IMR-90 (cell line): ENCODE data around the gene ACRBP. TPM values are rescaled to one million over a fixed set of nuclear protein-coding genes. Genes with fewer than 3 reads are reported as not detected.

ENCODE experiments used
- ATAC-seq: fragments of 200-7000 bp; cut with Tn5 transposase; 2 replicates; pipeline ENCODE4 v1.9.1; 2020; ENCODE audit warnings: low read depth, mild to moderate bottlenecking, moderate library complexity
- BruUV-seq: library from RNA; stranded (reverse); fragments of 400-500 nt; replicated peaks from 2 replicates; lab custom pipeline; 2021; lab: Mats Ljungman, UMichigan
- CTCF ChIA-PET: fragments of 300-600 bp; formaldehyde crosslinking; extraction: SDS; loops from one replicate; lab custom pipeline; 2021; ENCODE audit warnings: antibody characterized with exemption; lab: Yijun Ruan, JAX
- POLR2A ChIA-PET: fragments of 300-600 bp; sonication (Branson Sonifier 250); formaldehyde crosslinking; loops from one replicate; lab custom pipeline; 2022; ENCODE audit warnings: antibody characterized with exemption; ENCODE audit not compliant: unreplicated experiment; lab: Charles Lee
- DNase-seq: peaks from one replicate; pipeline ENCODE4 v3.0.0; 2013
- H2AFZ ChIP-seq: replicated peaks from 2 replicates; pipeline ENCODE3; 2013; ENCODE audit warnings: low read length, mild to moderate bottlenecking; ENCODE audit not compliant: poor library complexity
- H2AK5ac ChIP-seq: 2 replicates; pipeline ENCODE4 v1.6.1; 2013; ENCODE audit warnings: low read depth, low read length, inconsistent platforms
- H2AK9ac ChIP-seq: replicated peaks from 2 replicates; pipeline ENCODE3; 2013; ENCODE audit warnings: mild to moderate bottlenecking, low read depth, low read length, moderate library complexity; ENCODE audit not compliant: poor library complexity
- H2BK120ac ChIP-seq: 2 replicates; pipeline ENCODE4 v1.6.1; 2013; ENCODE audit warnings: low read depth, low read length, inconsistent platforms
- H2BK15ac ChIP-seq: 3 replicates; pipeline ENCODE4 v1.6.1; 2013; ENCODE audit warnings: low read depth, low read length, inconsistent platforms
- H2BK20ac ChIP-seq: 2 replicates; pipeline ENCODE4 v1.6.1; 2013; ENCODE audit warnings: low read depth, mild to moderate bottlenecking, inconsistent platforms, low read length, moderate library complexity
- H2BK5ac ChIP-seq: 2 replicates; pipeline ENCODE4 v1.6.1; 2013; ENCODE audit warnings: mild to moderate bottlenecking, low read depth, low read length, inconsistent platforms; ENCODE audit not compliant: poor library complexity, severe bottlenecking
- H3K14ac ChIP-seq: replicated peaks from 2 replicates; pipeline ENCODE4 v1.6.1; 2013; ENCODE audit warnings: low read depth, low read length, inconsistent platforms
- H3K18ac ChIP-seq: 2 replicates; pipeline ENCODE4 v1.6.1; 2013; ENCODE audit warnings: low read depth, low read length, control low read depth
- H3K23ac ChIP-seq: 2 replicates; pipeline ENCODE4 v1.6.1; 2013; ENCODE audit warnings: low read depth, low read length, inconsistent platforms
- H3K27ac ChIP-seq: 2 replicates; pipeline ENCODE4 v1.5.1; 2013; ENCODE audit warnings: mild to moderate bottlenecking, control low read depth, low read length; ENCODE audit not compliant: insufficient read depth
- H3K27me3 ChIP-seq: 2 replicates; pipeline ENCODE4 v1.6.1; 2013; ENCODE audit warnings: low read length; ENCODE audit not compliant: control insufficient read depth, insufficient read depth
- H3K36me3 ChIP-seq: 2 replicates; pipeline ENCODE4 v1.6.1; 2013; ENCODE audit warnings: low read length, mixed read lengths; ENCODE audit not compliant: control insufficient read depth, insufficient read depth
- H3K4ac ChIP-seq: 2 replicates; pipeline ENCODE4 v1.6.1; 2013; ENCODE audit warnings: low read depth, low read length, inconsistent platforms
- H3K4me1 ChIP-seq: 2 replicates; pipeline ENCODE4 v1.6.1; 2013; ENCODE audit warnings: low read length, mixed read lengths; ENCODE audit not compliant: control insufficient read depth, insufficient read depth
- H3K4me2 ChIP-seq: 2 replicates; pipeline ENCODE4 v1.6.1; 2013; ENCODE audit warnings: low read depth, mild to moderate bottlenecking, control low read depth, low read length, moderate library complexity
- H3K4me3 ChIP-seq: 2 replicates; pipeline ENCODE4 v1.5.1; 2013; ENCODE audit warnings: low read depth, mild to moderate bottlenecking, control low read depth, low read length, moderate library complexity; ENCODE audit not compliant: insufficient read depth
- H3K56ac ChIP-seq: 2 replicates; pipeline ENCODE4 v1.6.1; 2013; ENCODE audit warnings: low read length, inconsistent platforms; ENCODE audit not compliant: insufficient read depth; ENCODE audit errors: extremely low read depth
- H3K79me1 ChIP-seq, 2 experiments: 2 replicates each; pipeline ENCODE4 v1.6.1; 2013; ENCODE audit warnings: low read length in 2 of 2, inconsistent platforms in 1 of 2, low read depth in 1 of 2
- H3K9ac ChIP-seq: 2 replicates; pipeline ENCODE4 v1.6.1; 2013; ENCODE audit warnings: low read depth, low read length, control low read depth
- H3K9me1 ChIP-seq: 2 replicates; pipeline ENCODE4 v1.6.1; 2013; ENCODE audit warnings: low read length, inconsistent platforms; ENCODE audit not compliant: insufficient read depth
- H3K9me3 ChIP-seq: 2 replicates; pipeline ENCODE4 v1.6.1; 2013; ENCODE audit warnings: low read length; ENCODE audit not compliant: control insufficient read depth, insufficient read depth
- H4K20me1 ChIP-seq: 2 replicates; pipeline ENCODE4 v1.6.1; 2013; ENCODE audit warnings: low read length, inconsistent platforms; ENCODE audit not compliant: insufficient read depth
- H4K5ac ChIP-seq: 2 replicates; pipeline ENCODE4 v1.6.1; 2013; ENCODE audit warnings: mild to moderate bottlenecking, low read depth, low read length, control low read depth
- H4K8ac ChIP-seq, 2 experiments: 2 replicates each; pipeline ENCODE4 v1.6.1; 2013; ENCODE audit warnings: low read depth in 2 of 2, low read length in 2 of 2, control low read depth in 1 of 2, inconsistent platforms in 1 of 2
- H4K91ac ChIP-seq: 2 replicates; pipeline ENCODE4 v1.6.1; 2013; ENCODE audit warnings: low read depth, low read length, inconsistent platforms; ENCODE audit not compliant: insufficient read depth
- BHLHE40 ChIP-seq: fragments of 150-350 bp; IDR thresholded peaks from 2 replicates; pipeline ENCODE4 v1.6.1; 2016; ENCODE audit warnings: mild to moderate bottlenecking, low read depth, low read length
- CHD1 ChIP-seq: IDR thresholded peaks from 2 replicates; pipeline ENCODE4 v1.6.1; 2012; ENCODE audit warnings: low read depth, low read length, improper control_type of control experiment
- ELK1 ChIP-seq: fragments of 150-350 bp; IDR thresholded peaks from 2 replicates; pipeline ENCODE4 v1.6.1; 2016; ENCODE audit warnings: low read depth, mild to moderate bottlenecking, low read length, moderate library complexity, borderline replicate concordance
- MAFK ChIP-seq: IDR thresholded peaks from 2 replicates; pipeline ENCODE4 v1.6.1; 2012; ENCODE audit warnings: low read depth, low read length, improper control_type of control experiment
- MAZ ChIP-seq: IDR thresholded peaks from 2 replicates; pipeline ENCODE4 v1.6.1; 2012; ENCODE audit warnings: low read depth, mild to moderate bottlenecking, low read length, improper control_type of control experiment, moderate library complexity, borderline replicate concordance
- NFE2L2 ChIP-seq: fragments of 150-350 bp; IDR thresholded peaks from 2 replicates; pipeline ENCODE4 v1.6.1; 2016; ENCODE audit warnings: low read depth, mild to moderate bottlenecking, low read length
- POLR2A ChIP-seq: IDR thresholded peaks from 2 replicates; pipeline ENCODE4 v1.6.1; 2012; ENCODE audit warnings: mild to moderate bottlenecking, low read depth, low read length
- RAD21 ChIP-seq: IDR thresholded peaks from 2 replicates; pipeline ENCODE4 v1.6.1; 2012; ENCODE audit warnings: low read length, improper control_type of control experiment
- SMC3 ChIP-seq: fragments of 150-350 bp; IDR thresholded peaks from 2 replicates; pipeline ENCODE4 v1.6.1; 2016; ENCODE audit warnings: low read depth, mild to moderate bottlenecking, antibody characterized with exemption, low read length, moderate library complexity
- WGBS, 2 experiments: methylation state at CpG; one replicate each; pipeline versions ENCODE4 v1.1.5 to v1.1.7; 2013; ENCODE audit warnings: missing lambda C conversion rate in 2 of 2; ENCODE audit not compliant: insufficient read length in 1 of 2; ENCODE audit errors: extremely low coverage in 2 of 2; 5-methylcytosine and 5-hydroxymethylcytosine counted together
- dilution Hi-C: fragments of 300-500 bp; cut with HindIII; formaldehyde crosslinking; loops from one replicate; pipeline ENCODE4 v1.14.3; 2018; ENCODE audit warnings: low sequenced_read_pairs; ENCODE audit not compliant: unreplicated experiment
- in situ Hi-C: fragments of 300-500 bp; cut with MboI; formaldehyde crosslinking; loops from 3 replicates; pipeline ENCODE4 v1.14.3; 2019; ENCODE audit warnings: low sequenced_read_pairs, inconsistent platforms, mixed read lengths
- intact Hi-C: fragments of 100-400 bp; cut with micrococcal nuclease; formaldehyde crosslinking; loops from 2 replicates; pipeline ENCODE4 v1.10.0; 2022
- polyA plus RNA-seq, 3 experiments: library from polyadenylated mRNA; depleted of rRNA; stranded (reverse); fragments of >200 nt; gene quantifications; 2 replicates each; pipeline ENCODE4 v1.2.3, GENCODE V29; 2012; ENCODE audit warnings: low replicate concordance in 1 of 3
- total RNA-seq: library from RNA; depleted of rRNA; stranded (reverse); fragments of >200 nt; gene quantifications from 2 replicates; pipeline ENCODE4 v1.2.3, GENCODE V29; 2012
- TF ChIP-seq, protein P1 (sequence below): conservative IDR thresholded peaks from 2 replicates; pipeline ENCODE4 v1.5.1; 2012; ENCODE audit warnings: mild to moderate bottlenecking, low read depth, low read length, improper control_type of control experiment
- TF ChIP-seq, protein P2 (sequence below): fragments of 150-350 bp; IDR thresholded peaks from 2 replicates; pipeline ENCODE4 v1.6.1; 2017; ENCODE audit warnings: mild to moderate bottlenecking, antibody characterized with exemption, low read length, low read depth

Gene ACRBP
- total and polyA plus RNA-seq, 2 of the 4 experiments (the other 2 are of a cell fraction), result 0.38 TPM; not detected in 1

GRCh38 chr12:6620137-6620884, 26.9 kb downstream of the ACRBP start:
- Histone ChIP-seq H3K18ac (no peak overlapping the region), H4K91ac (no peak overlapping the region), H2AK5ac (no peak overlapping the region), H3K27me3 (no peaks in the 10 kb centered on the region), H3K23ac (no peak overlapping the region), H2BK5ac (no peak overlapping the region), H3K56ac (no peak overlapping the region), H2BK120ac (no peak overlapping the region), H4K5ac (no peak overlapping the region), H4K8ac (no peak overlapping the region), H3K4me1 (no peaks in the 10 kb centered on the region; the same call in 1 of the 2 replicates), H3K4me2 (no peak overlapping the region), H3K9ac (no peak overlapping the region), H3K9me1 (no peaks in the 10 kb centered on the region), H4K20me1 (no peaks in the 10 kb centered on the region), H3K27ac (no peak overlapping the region), H2BK15ac (no peak overlapping the region), H3K79me1 (no peaks in the 10 kb centered on the region), H3K4ac (no peak overlapping the region), H3K14ac (no peak overlapping the region), H3K36me3 (no peaks in the 10 kb centered on the region), H3K9me3 (no peaks in the 10 kb centered on the region), H3K4me3 (no peak overlapping the region), H2BK20ac (no peak overlapping the region), H2AK9ac (peak overlapping the region; percentile 78), H2AFZ (peak overlapping the region; percentile 86)
- POLR2A ChIA-PET, result no interaction called here
- in situ Hi-C loops, result no loop called here
- BruUV-seq, result no TSS peak
- dilution Hi-C loops, result no loop called here
- 58% methylated on average over 46 of the region's 88 CpGs; no CpG with 5 or more reads in 1 of the 2 experiments for WGBS, 2 experiments
- CTCF ChIA-PET, result no interaction called here
- intact Hi-C loops, result no loop called here
- TF ChIP-seq SMC3 (0 out of 2 replicates have a peak, but pooled peaks have one; percentile 12), RAD21 (peak; percentile 18), NFE2L2 (no peak), MAZ (no peak), CHD1 (no peak), ELK1 (no peak), POLR2A (no peak), BHLHE40 (no peak), MAFK (no peak)
- TF ChIP-seq, protein P1, sequence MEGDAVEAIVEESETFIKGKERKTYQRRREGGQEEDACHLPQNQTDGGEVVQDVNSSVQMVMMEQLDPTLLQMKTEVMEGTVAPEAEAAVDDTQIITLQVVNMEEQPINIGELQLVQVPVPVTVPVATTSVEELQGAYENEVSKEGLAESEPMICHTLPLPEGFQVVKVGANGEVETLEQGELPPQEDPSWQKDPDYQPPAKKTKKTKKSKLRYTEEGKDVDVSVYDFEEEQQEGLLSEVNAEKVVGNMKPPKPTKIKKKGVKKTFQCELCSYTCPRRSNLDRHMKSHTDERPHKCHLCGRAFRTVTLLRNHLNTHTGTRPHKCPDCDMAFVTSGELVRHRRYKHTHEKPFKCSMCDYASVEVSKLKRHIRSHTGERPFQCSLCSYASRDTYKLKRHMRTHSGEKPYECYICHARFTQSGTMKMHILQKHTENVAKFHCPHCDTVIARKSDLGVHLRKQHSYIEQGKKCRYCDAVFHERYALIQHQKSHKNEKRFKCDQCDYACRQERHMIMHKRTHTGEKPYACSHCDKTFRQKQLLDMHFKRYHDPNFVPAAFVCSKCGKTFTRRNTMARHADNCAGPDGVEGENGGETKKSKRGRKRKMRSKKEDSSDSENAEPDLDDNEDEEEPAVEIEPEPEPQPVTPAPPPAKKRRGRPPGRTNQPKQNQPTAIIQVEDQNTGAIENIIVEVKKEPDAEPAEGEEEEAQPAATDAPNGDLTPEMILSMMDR, result peak; percentile 41
- TF ChIP-seq, protein P2, sequence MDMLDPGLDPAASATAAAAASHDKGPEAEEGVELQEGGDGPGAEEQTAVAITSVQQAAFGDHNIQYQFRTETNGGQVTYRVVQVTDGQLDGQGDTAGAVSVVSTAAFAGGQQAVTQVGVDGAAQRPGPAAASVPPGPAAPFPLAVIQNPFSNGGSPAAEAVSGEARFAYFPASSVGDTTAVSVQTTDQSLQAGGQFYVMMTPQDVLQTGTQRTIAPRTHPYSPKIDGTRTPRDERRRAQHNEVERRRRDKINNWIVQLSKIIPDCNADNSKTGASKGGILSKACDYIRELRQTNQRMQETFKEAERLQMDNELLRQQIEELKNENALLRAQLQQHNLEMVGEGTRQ, result no peak
- no peak for ATAC-seq
- DNase-seq, result no peak
